Ishikawa (cell line): ENCODE results near the gene TP53BP2.

Experiments used
- CEBPB ChIP-seq: IDR thresholded peaks from 2 replicates; pipeline ENCODE4 v1.6.1; 2012
- CREB1 ChIP-seq: IDR thresholded peaks from 2 replicates; pipeline ENCODE4 v1.6.1; 2012; ENCODE audit warnings: low read depth
- EGR1 ChIP-seq: IDR thresholded peaks from 2 replicates; pipeline ENCODE4 v1.6.1; 2012
- EP300 ChIP-seq: IDR thresholded peaks from 2 replicates; pipeline ENCODE4 v1.6.1; 2012; ENCODE audit warnings: borderline replicate concordance
- FOXM1 ChIP-seq: IDR thresholded peaks from 2 replicates; pipeline ENCODE4 v1.6.1; 2012; ENCODE audit warnings: low read depth, borderline replicate concordance
- NFIC ChIP-seq: IDR thresholded peaks from 2 replicates; pipeline ENCODE4 v1.6.1; 2012
- RAD21 ChIP-seq: IDR thresholded peaks from 2 replicates; pipeline ENCODE4 v1.6.1; 2012; ENCODE audit warnings: low read depth
- TAF1 ChIP-seq: IDR thresholded peaks from 2 replicates; pipeline ENCODE4 v1.6.1; 2012; ENCODE audit warnings: low read depth, mild to moderate bottlenecking
- TCF12 ChIP-seq: IDR thresholded peaks from 2 replicates; pipeline ENCODE4 v1.6.1; 2012; ENCODE audit warnings: low read depth
- TEAD4 ChIP-seq: IDR thresholded peaks from 2 replicates; pipeline ENCODE4 v1.6.1; 2012
- YY1 ChIP-seq: IDR thresholded peaks from 2 replicates; pipeline ENCODE4 v1.6.1; 2012; ENCODE audit warnings: low read depth
- ZBTB7A ChIP-seq: IDR thresholded peaks from 2 replicates; pipeline ENCODE4 v1.6.1; 2012; ENCODE audit warnings: low read depth
- TF ChIP-seq, protein P1 (sequence below): IDR thresholded peaks from 2 replicates; pipeline ENCODE4 v1.6.1; 2012; ENCODE audit warnings: low read depth, mild to moderate bottlenecking
- TF ChIP-seq, protein P2 (sequence below): IDR thresholded peaks from 2 replicates; pipeline ENCODE4 v1.6.1; 2012
- TF ChIP-seq, protein P3 (sequence below): IDR thresholded peaks from 2 replicates; pipeline ENCODE4 v1.6.1; 2012

The TP53BP2 gene

DNA sequence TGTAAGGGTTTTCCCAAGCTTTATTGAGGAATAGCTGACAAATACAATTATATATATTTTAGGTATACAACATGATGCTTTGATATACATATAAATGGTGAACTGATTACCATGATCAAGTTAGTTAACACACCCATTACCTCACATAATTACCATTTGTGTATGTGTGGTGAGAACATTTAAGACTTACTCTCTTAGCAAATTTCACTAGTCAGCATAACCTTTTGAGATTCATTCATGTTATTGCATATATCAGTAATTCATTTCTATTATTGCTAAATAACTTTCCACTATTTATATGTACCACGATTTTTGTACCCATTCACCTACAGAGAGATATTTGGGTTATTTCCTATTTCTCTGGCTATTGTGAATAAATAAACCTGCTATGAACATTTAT is 16.2 kb upstream of the TP53BP2 start:
- TF ChIP-seq RAD21 = no peak

DNA sequence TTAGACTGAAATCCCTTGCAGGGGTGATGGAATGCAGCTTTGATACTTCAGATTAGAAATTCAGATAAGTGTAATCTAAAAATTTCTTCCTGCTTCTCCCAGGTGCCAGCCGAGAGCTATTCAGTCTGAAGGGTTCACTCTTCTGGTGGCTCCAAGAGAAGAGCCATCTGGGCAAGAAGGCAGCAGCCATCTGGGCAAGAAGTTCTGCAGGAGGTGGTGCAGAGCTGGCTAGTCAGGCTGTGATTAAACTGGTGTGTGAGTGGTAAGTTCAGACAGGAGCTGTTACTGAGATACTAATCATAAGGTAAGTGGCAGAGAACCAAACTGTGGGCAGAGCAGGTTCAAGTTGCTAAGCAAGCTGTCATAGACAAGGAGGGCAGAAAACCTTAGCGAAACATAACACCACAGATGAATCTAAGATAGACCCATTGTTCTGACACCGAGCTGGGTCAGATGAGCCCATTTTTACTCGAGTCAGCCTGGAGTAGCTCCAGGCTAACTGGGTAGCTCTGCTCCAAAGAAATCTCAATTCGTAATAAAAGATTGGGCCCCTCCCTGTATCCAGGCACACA is 14.4 kb upstream of the TP53BP2 start:
- TF ChIP-seq TCF12 (no peak), YY1 (no peak), EP300 (no peak), FOXM1 (no peak), TAF1 (no peak), CEBPB (no peak), NFIC (no peak), CREB1 (no peak), TEAD4 (no peak), RAD21 (no peak), EGR1 (no peak), ZBTB7A (no peak)
- TF ChIP-seq, protein P1, sequence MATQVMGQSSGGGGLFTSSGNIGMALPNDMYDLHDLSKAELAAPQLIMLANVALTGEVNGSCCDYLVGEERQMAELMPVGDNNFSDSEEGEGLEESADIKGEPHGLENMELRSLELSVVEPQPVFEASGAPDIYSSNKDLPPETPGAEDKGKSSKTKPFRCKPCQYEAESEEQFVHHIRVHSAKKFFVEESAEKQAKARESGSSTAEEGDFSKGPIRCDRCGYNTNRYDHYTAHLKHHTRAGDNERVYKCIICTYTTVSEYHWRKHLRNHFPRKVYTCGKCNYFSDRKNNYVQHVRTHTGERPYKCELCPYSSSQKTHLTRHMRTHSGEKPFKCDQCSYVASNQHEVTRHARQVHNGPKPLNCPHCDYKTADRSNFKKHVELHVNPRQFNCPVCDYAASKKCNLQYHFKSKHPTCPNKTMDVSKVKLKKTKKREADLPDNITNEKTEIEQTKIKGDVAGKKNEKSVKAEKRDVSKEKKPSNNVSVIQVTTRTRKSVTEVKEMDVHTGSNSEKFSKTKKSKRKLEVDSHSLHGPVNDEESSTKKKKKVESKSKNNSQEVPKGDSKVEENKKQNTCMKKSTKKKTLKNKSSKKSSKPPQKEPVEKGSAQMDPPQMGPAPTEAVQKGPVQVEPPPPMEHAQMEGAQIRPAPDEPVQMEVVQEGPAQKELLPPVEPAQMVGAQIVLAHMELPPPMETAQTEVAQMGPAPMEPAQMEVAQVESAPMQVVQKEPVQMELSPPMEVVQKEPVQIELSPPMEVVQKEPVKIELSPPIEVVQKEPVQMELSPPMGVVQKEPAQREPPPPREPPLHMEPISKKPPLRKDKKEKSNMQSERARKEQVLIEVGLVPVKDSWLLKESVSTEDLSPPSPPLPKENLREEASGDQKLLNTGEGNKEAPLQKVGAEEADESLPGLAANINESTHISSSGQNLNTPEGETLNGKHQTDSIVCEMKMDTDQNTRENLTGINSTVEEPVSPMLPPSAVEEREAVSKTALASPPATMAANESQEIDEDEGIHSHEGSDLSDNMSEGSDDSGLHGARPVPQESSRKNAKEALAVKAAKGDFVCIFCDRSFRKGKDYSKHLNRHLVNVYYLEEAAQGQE = no peak
- TF ChIP-seq, protein P2, sequence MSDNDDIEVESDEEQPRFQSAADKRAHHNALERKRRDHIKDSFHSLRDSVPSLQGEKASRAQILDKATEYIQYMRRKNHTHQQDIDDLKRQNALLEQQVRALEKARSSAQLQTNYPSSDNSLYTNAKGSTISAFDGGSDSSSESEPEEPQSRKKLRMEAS = no peak
- TF ChIP-seq, protein P3, sequence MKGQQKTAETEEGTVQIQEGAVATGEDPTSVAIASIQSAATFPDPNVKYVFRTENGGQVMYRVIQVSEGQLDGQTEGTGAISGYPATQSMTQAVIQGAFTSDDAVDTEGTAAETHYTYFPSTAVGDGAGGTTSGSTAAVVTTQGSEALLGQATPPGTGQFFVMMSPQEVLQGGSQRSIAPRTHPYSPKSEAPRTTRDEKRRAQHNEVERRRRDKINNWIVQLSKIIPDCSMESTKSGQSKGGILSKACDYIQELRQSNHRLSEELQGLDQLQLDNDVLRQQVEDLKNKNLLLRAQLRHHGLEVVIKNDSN = no peak

DNA sequence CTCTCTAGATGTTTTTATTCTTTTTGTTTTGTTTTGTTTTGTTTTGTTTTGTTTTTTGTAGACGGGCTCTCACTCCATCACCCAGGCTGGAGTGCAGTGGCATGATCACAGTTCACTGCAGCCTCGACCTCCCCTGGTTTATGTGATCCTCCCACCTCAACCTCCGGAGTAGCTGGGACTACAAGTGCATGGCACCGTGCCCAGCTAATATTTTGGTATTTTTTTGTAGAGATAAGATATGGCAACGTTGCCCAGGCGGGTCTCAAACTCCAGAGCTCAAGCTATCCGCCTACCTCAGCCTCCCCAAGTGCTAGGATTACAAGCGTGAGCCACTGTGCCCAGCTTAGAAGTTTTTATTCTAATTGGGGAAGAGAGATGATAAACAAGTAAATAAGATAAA is 13.3 kb upstream of the TP53BP2 start:
- TF ChIP-seq TEAD4 (no peak), ZBTB7A (no peak), EGR1 (no peak), CREB1 (no peak), NFIC (no peak)
- TF ChIP-seq, protein P2 = no peak
- TF ChIP-seq, protein P1 = no peak

DNA sequence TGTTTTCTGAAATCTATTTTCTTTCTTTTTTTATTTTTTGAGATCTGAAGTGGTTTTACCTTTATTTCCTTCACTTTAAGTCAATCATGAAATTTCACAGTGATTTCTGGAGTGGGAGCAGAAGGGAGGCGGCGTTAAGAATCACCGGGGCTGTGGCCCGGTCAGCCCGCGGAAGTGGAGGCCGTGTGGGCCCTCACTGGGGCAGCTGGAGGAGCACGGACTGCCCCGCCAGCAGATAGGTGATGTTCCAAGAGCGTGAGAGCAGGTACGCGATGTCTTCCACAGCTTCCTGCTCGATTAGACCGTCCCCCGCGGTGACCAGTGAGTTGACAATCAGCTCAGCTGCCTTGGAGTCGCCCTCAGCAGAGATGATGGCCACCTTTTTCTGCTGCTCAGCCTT is 10.6 kb upstream of the TP53BP2 start:
- TF ChIP-seq RAD21 (no peak), EP300 (no peak), CREB1 (no peak), EGR1 (no peak), TCF12 (no peak), ZBTB7A (no peak), TAF1 (no peak), YY1 (no peak), NFIC (no peak), TEAD4 (no peak), CEBPB (no peak), FOXM1 (no peak)
- TF ChIP-seq, protein P1 = no peak
- TF ChIP-seq, protein P2 = no peak
- TF ChIP-seq, protein P3 = no peak

DNA sequence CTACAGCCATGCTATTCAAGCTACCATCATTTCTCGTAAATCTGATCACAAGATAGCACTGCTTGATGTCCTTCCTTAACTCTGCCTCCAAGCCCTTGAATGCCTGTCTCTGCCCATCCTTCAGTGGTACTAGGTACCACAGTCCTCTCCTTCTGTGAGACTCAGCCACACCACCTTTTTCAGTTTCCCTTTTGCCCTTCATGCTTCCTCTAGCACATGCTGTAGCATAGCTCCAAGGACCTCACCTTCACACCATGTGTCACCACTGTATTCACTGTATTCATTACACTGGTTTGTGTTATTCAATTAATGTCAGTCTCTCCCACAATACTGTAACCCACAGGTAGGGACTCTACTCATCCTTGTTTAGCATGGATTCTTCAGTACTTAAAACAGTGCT is 8.0 kb upstream of the TP53BP2 start:
- TF ChIP-seq EP300 (no peak), FOXM1 (no peak)
- TF ChIP-seq, protein P2 = no peak
